CD4-positive, alpha-beta T cell treated with Interleukin-6 at 100 ng/mL for 8 hours (primary cell): Measurements from ENCODE around the gene PPCS.
"Not testable (repeated sequence)": the region's sequence is repeated elsewhere in the genome, so short reads cannot be mapped to it uniquely, and the experiment has no call there.

Source experiments
- DNase-seq: peaks from one replicate; pipeline ENCODE4 v3.0.0-alpha.2; 2020; ENCODE audit warnings: mixed read lengths, low spot score

PPCS gene

GRCh38 chr1:42453386-42453785 lies 3.0 kb upstream of the PPCS start:
- DNase-seq: no peak

GRCh38 chr1:42454403-42454802 lies 1.9 kb upstream of the PPCS start:
- DNase-seq: no peak

DNA sequence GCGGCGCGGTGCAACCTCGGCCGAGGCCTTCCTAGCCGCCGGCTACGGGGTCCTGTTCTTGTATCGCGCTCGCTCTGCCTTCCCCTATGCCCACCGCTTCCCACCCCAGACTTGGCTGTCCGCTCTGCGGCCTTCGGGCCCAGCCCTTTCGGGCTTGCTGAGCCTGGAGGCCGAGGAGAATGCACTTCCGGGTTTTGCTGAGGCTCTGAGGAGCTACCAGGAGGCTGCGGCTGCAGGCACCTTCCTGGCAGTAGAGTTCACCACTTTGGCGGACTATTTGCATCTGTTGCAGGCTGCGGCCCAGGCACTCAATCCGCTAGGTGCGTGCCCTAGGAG lies 379 bp downstream of the PPCS start:
- peak; percentile 59 for DNase-seq

- no peak for DNase-seq
Measured at GRCh38 chr1:42461196-42461595, 4.9 kb downstream of the PPCS start.

DNA sequence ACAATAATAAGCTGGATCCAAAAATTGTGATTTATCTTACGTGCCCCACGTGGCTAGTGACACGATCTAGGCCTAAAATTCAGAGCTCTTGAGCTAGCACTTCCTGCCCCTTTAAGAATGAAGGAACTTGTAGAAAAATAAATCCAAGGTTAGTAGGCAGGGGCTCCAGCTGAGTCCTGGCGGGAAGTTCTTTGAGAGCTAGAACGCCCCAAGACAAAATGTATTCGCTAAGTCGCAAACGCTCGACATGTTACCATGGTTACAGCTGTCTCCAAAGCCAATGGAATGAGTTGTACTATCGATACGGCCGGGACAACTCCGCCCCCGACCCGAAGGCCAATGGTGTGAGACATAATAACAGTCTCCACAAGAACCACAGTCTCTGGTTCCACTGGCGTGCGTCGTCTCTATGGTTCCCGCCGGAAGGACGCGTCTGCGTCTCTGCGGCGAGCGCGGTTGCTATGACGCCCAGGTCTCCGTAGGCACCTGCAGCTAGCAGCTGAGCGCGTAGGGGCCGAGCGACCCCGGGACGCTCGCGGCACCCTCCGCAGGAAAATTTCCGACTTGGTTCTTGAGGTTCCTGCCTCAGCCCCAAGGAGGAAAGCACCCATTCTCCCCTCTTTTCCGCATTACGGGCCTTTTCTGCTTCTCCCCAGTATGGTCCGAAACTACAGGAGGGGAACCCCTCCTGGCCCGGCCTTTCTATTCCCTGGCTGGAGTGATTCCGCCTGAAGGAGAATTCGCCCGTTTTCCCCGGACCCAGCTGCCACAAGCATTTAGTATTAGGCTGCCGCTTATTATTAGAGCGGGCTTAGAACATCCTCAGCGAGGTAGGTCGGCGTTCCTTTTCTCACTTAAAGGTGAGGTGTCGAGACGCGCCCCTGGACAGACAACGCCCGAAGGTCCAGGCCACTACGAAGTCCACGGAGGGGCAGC lies 6.8 kb downstream of the PPCS start, which contains the start of gene CCDC30:
TSS of gene CCDC30 (plus strand) at position 459 of the 936 bp plus-strand sequence. CDS start 17,266 bp downstream, outside the sequence.
- DNase-seq: peak; percentile 97

- DNase-seq: no peak
Measured at GRCh38 chr1:42463921-42464320, 7.6 kb downstream of the PPCS start.

DNA sequence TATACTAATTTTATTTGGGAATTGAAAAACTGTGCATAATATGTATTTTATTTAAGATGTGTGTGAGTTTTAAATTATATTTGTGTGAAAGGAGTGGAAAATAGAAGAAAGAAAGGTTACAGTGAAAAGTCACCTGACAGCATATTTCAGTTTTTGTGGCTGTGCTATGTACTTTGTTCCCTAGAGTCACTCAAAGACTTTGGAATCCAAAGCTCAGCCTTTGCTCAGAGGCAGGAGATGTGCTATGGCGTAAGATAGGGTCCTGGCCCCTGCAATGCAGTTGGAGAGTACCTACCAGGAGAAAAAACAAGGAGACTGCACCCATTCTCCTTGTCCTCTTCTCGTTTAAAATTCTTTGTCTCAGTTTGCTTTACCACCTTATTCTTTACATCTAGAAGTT lies 9.7 kb downstream of the PPCS start:
- no peak for DNase-seq

DNA sequence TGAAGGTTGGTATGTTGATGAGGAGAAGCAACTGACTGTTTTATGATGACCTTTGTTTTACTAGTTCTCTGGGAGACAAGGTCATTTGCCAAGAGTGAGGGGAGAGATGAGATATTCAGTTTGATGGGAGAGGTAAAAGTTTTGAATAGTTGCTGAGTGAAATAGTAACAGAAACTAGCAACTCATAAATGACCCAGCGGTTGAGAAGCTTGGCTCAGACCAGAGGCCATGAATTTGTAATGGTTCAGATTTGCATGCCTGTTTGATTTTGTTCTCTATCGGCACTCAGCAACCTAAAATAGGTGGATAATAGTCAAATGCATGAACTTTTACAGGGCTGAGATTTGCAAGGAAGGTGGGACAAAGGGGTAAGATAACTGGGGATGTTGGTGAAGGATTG lies 13.4 kb downstream of the PPCS start:
- DNase-seq: no peak

GRCh38 chr1:42476605-42477004 lies 20.3 kb downstream of the PPCS start:
- no peak for DNase-seq

DNA sequence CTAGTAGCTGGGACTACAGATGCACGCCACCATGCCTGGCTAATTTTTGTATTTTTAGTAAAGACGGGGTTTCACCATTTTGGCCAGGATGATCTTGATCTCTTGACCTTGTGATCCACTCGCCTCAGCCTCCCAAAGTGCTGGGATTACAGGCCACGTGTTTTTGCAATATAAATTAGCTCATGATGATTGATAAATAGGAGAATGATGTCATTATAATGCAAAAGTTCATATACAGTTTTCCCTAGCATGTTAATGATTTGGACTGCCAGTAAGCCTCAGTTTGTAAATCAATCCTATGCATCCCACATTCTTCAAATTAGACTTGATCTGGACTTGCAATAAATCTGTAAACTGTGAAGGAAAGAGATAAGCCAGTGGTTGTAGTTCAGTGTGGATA lies 21.0 kb downstream of the PPCS start:
- not testable (repeated sequence) for DNase-seq

- no peak for DNase-seq
Measured at GRCh38 chr1:42477775-42478174, 21.4 kb downstream of the PPCS start.

- no peak for DNase-seq
Measured at GRCh38 chr1:42479621-42480020, 23.3 kb downstream of the PPCS start.

DNA sequence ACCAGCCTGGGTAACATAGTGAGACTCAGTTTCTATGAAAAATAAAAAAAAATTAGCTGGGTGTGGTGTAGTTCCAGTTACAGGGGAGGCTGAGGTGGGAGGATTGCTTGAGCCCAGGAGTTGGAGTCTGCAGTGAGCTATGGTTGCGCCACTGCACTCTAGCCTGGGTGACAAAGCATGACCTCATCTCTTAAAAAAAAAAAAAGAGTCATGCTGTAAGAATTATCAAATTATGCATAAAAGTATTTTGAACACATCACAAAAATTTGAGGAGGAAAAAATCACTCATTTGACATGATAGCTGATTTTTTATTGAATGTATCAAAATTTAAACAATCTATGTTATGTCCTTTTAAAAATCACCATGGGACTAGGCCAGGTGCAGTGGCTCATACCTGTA lies 24.6 kb downstream of the PPCS start:
- no peak for DNase-seq

GRCh38 chr1:42482635-42483153 lies 26.4 kb downstream of the PPCS start:
- DNase-seq: no peak

- DNase-seq: no peak
Measured at GRCh38 chr1:42484382-42484781, 28.0 kb downstream of the PPCS start.

- DNase-seq: no peak
Measured at GRCh38 chr1:42490237-42490636, 33.9 kb downstream of the PPCS start.

- DNase-seq: not testable (repeated sequence)
Measured at GRCh38 chr1:42502031-42502430, 45.7 kb downstream of the PPCS start.

DNA sequence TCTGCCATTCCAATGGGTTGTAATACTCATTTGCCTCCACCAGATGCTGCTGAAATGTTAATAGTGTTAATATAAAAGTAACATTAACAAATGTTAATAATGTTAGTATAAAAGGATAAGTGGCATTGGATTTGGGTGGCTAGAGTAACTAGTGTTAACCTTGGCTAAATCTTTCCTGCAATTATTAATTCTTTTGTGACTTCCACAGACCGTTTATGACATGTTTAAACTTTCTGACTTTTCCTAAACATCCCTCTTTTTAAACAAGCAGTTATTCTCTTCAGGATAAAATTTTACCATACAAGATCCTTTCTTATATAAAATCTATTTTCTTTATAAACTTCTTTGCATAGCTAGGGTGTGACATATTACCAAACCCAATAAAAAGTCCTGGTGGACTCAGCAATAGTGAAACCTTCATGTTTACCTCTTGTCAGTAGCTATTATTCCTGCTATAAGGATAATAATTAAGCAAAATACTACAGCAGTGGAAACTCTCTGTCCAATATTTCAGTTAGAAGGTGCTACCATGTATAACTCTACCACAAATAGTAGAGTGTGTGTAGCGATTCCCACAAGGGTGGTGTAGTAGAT lies 48.3 kb downstream of the PPCS start:
- no peak for DNase-seq

DNA sequence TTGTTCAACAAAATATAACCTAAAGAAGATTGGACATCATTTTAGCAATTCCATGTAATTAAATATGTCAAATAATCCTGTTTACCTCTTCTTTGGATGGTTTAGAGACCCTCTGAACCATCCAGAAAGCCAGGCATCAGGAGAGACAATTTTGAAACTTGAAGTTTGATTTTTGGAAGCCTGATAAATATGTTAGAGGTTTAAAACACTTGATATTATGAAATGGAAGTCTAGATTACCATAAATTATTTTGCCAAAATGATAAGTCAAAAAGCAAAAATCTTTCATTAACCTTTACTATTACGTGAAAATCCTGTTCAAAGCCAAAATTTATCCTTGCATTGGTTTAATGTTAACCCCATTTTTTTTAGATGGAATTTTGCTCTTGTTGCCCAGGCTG lies 50.2 kb downstream of the PPCS start:
- DNase-seq: no peak
